HepG2 (cell line): ENCODE measurements around the gene RSRC2. TPM values are rescaled to one million over a fixed set of nuclear protein-coding genes. Genes with fewer than 3 reads are reported as not detected.

Source experiments
- ARID3A ChIP-seq: IDR thresholded peaks from 2 replicates; pipeline ENCODE4 v1.6.1; 2012; ENCODE audit warnings: low read depth, low read length, improper control_type of control experiment
- CBX2 ChIP-seq, 2 experiments: fragments of 200-600 bp in 1 of 2; sonication (generic); formaldehyde crosslinking in 1 of 2; IDR thresholded peaks; 2 replicates each; pipeline versions ENCODE4 v1.7.0 to v1.8.1; 2018 to 2022; ENCODE audit warnings: low read depth in 2 of 2, low read length in 1 of 2, mild to moderate bottlenecking in 1 of 2, missing genetic modification reagents in 1 of 2
- CHD2 ChIP-seq: IDR thresholded peaks from 2 replicates; pipeline ENCODE4 v1.6.1; 2011; ENCODE audit warnings: low read depth, low read length, improper control_type of control experiment
- TARDBP ChIP-seq: sonication (generic); formaldehyde crosslinking; IDR thresholded peaks from 2 replicates; pipeline ENCODE4 v1.8.0; 2022; ENCODE audit warnings: mild to moderate bottlenecking, missing genetic modification reagents
- TRAFD1 ChIP-seq: sonication (generic); formaldehyde crosslinking; IDR thresholded peaks from 2 replicates; pipeline ENCODE4 v1.5.1; 2020; ENCODE audit warnings: missing genetic modification reagents, mild to moderate bottlenecking, borderline replicate concordance
- ZMYM2 ChIP-seq: sonication (generic); formaldehyde crosslinking; IDR thresholded peaks from 2 replicates; pipeline ENCODE4 v1.8.0; 2022; ENCODE audit warnings: mild to moderate bottlenecking, missing genetic modification reagents
- ZNF124 ChIP-seq: sonication (generic); formaldehyde crosslinking; IDR thresholded peaks from 2 replicates; pipeline ENCODE4 v1.4.0; 2020; ENCODE audit warnings: missing genetic modification reagents
- ZNF160 ChIP-seq: sonication (generic); formaldehyde crosslinking; IDR thresholded peaks from 2 replicates; pipeline ENCODE4 v1.8.0; 2022; ENCODE audit warnings: mild to moderate bottlenecking, inconsistent platforms, missing genetic modification reagents
- ZNF230 ChIP-seq: sonication (generic); formaldehyde crosslinking; IDR thresholded peaks from 2 replicates; pipeline ENCODE4 v1.4.0; 2020; ENCODE audit warnings: mild to moderate bottlenecking, missing genetic modification reagents
- ZNF431 ChIP-seq: sonication (generic); formaldehyde crosslinking; IDR thresholded peaks from 2 replicates; pipeline ENCODE4 v1.9.0; 2022; ENCODE audit warnings: missing genetic modification reagents, low read depth, mild to moderate bottlenecking, borderline replicate concordance
- ZNF501 ChIP-seq: sonication (generic); formaldehyde crosslinking; IDR thresholded peaks from 2 replicates; pipeline ENCODE4 v1.5.1; 2020; ENCODE audit warnings: mild to moderate bottlenecking, moderate library complexity, missing genetic modification reagents
- ZNF629 ChIP-seq: sonication (generic); formaldehyde crosslinking; conservative IDR thresholded peaks from 2 replicates; pipeline ENCODE4 v1.5.0; 2020; ENCODE audit warnings: missing genetic modification reagents
- ZNF646 ChIP-seq: sonication (generic); formaldehyde crosslinking; IDR thresholded peaks from 2 replicates; pipeline ENCODE4 v1.9.0; 2021; ENCODE audit warnings: mild to moderate bottlenecking, missing genetic modification reagents
- ZNF710 ChIP-seq: sonication (generic); formaldehyde crosslinking; IDR thresholded peaks from 2 replicates; pipeline ENCODE4 v1.5.0; 2020; ENCODE audit warnings: mild to moderate bottlenecking, missing genetic modification reagents, borderline replicate concordance
- polyA plus RNA-seq, 8 experiments: library from polyadenylated mRNA; depleted of rRNA in 3 of 8; stranded (reverse) in 7 of 8; unstranded in 1 of 8; fragments of >200 nt; fragmentation: Illumina TruSeq in 4 of 8; extraction: Trizol in 4 of 8; gene quantifications; 2 replicates each; pipeline versions ENCODE4 v1.2.1 to v1.2.3, GENCODE V29; 2011 to 2016; ENCODE audit warnings: low read depth in 4 of 8, missing spikeins in 1 of 8, mixed read lengths in 1 of 8; ENCODE audit not compliant: insufficient read depth in 1 of 8
- total RNA-seq, 5 experiments: library from RNA; depleted of rRNA; stranded (reverse); fragments of >200 nt; fragmentation: Illumina TruSeq; extraction: Trizol; gene quantifications; 2 replicates each; pipeline ENCODE4 v1.2.3, GENCODE V29; 2016; ENCODE audit warnings: low read depth in 1 of 5

The RSRC2 gene
- total and polyA plus RNA-seq, 2 of the 13 experiments (the other 11 are each of a cell fraction or from before 2014, with no cell fraction given), result 31.4 to 77.8 TPM

GRCh38 chr12:122500685-122501488 is 25.8 kb downstream of the RSRC2 start, which contains the start of gene ZCCHC8 (continued):
- TF ChIP-seq ZNF124 (peak; percentile 83; the same call in 1 of the 2 replicates), TARDBP (CRISPR knock-in tag) (peak; percentile 66; the same call in 1 of the 2 replicates), ZNF629 (CRISPR knock-in tag) (no peak), ZMYM2 (CRISPR knock-in tag) (no peak), ZNF230 (peak; percentile 67; the same call in 1 of the 2 replicates), ZNF501 (peak; percentile 79), TRAFD1 (no peak), CBX2 (IDR thresholded peaks at IDR 0.05; ENCODE audit: low read depth, low read length) (no peak), CBX2 (CRISPR knock-in tag; IDR thresholded peaks at IDR 0.05; ENCODE audit: low read depth) (no peak), ZNF646 (no peak), ZNF431 (CRISPR knock-in tag) (no peak; the same call in 1 of the 2 replicates), ARID3A (0 out of 2 replicates have a peak, but pooled peaks have one; percentile 9), ZNF160 (CRISPR knock-in tag) (peak; percentile 54; the same call in 1 of the 2 replicates), CHD2 (no peak), ZNF710 (CRISPR knock-in tag) (peak; percentile 60; the same call in 1 of the 2 replicates)
